Umbilical cord (tissue), 2 donors: ENCODE measurements around the gene SFTPA2. TPM values are rescaled to one million over a fixed set of nuclear protein-coding genes. Genes with fewer than 3 reads are reported as not detected.
A peak's percentile ranks its signal among the peaks of the same experiment; 100 is the strongest.
"Not testable (repeated sequence)": the region's sequence is repeated elsewhere in the genome, so short reads cannot be mapped to it uniquely, and the experiment has no call there.

Experiments used
- DNase-seq: peaks from one replicate; pipeline ENCODE4 v3.0.0-alpha.2; 2015; ENCODE audit warnings: low spot score
- total RNA-seq: library from RNA; depleted of rRNA; stranded (reverse); fragments of >200 nt; gene quantifications from one replicate; pipeline ENCODE4 v1.2.3, GENCODE V29; 2014; ENCODE audit warnings: low replicate concordance; ENCODE audit not compliant: insufficient read depth

Gene SFTPA2
- total RNA-seq, 1 donor from 2014 or later = 2.6 TPM

- peak; percentile 17 for DNase-seq
Observed at GRCh38 chr10:79559726-79560125, 481 bp downstream of the SFTPA2 start.

GRCh38 chr10:79556961-79557360 is 3.2 kb downstream of the SFTPA2 start:
- DNase-seq = not testable (repeated sequence)

- DNase-seq = no peak
Observed at GRCh38 chr10:79555354-79556309, 4.6 kb downstream of the SFTPA2 start.

- DNase-seq = no peak
Observed at GRCh38 chr10:79552143-79552542, 8.1 kb downstream of the SFTPA2 start.

- peak; percentile 35 for DNase-seq
Observed at GRCh38 chr10:79547973-79548372, 12.2 kb downstream of the SFTPA2 start.

- not testable (repeated sequence) for DNase-seq
Observed at GRCh38 chr10:79547128-79547527, 13.1 kb downstream of the SFTPA2 start.

- DNase-seq = not testable (repeated sequence)
Observed at GRCh38 chr10:79544926-79545659, 15.1 kb downstream of the SFTPA2 start.

GRCh38 chr10:79544408-79544807 is 15.8 kb downstream of the SFTPA2 start:
- not testable (repeated sequence) for DNase-seq

- no peak for DNase-seq
Observed at GRCh38 chr10:79542626-79543025, 17.6 kb downstream of the SFTPA2 start.

GRCh38 chr10:79540930-79541329 is 19.3 kb downstream of the SFTPA2 start:
- not testable (repeated sequence) for DNase-seq

- DNase-seq = not testable (repeated sequence)
Observed at GRCh38 chr10:79538311-79538710, 21.9 kb downstream of the SFTPA2 start.

GRCh38 chr10:79533903-79534175 is 26.4 kb downstream of the SFTPA2 start:
- not testable (repeated sequence) for DNase-seq

GRCh38 chr10:79533142-79533902 is 26.9 kb downstream of the SFTPA2 start:
- not testable (repeated sequence) for DNase-seq

GRCh38 chr10:79528261-79528660 is 31.9 kb downstream of the SFTPA2 start:
- not testable (repeated sequence) for DNase-seq

GRCh38 chr10:79525049-79525710 is 35.0 kb downstream of the SFTPA2 start:
- not testable (repeated sequence) for DNase-seq

GRCh38 chr10:79523157-79523853 is 36.9 kb downstream of the SFTPA2 start:
- DNase-seq = not testable (repeated sequence)

GRCh38 chr10:79522464-79522863 is 37.7 kb downstream of the SFTPA2 start:
- not testable (repeated sequence) for DNase-seq

GRCh38 chr10:79521751-79522150 is 38.5 kb downstream of the SFTPA2 start:
- not testable (repeated sequence) for DNase-seq

GRCh38 chr10:79517567-79517966 is 42.6 kb downstream of the SFTPA2 start:
- DNase-seq = not testable (repeated sequence)

GRCh38 chr10:79516532-79517205 is 43.5 kb downstream of the SFTPA2 start:
- not testable (repeated sequence) for DNase-seq
